Measurements from ENCODE around the gene ADM2.

DNA sequence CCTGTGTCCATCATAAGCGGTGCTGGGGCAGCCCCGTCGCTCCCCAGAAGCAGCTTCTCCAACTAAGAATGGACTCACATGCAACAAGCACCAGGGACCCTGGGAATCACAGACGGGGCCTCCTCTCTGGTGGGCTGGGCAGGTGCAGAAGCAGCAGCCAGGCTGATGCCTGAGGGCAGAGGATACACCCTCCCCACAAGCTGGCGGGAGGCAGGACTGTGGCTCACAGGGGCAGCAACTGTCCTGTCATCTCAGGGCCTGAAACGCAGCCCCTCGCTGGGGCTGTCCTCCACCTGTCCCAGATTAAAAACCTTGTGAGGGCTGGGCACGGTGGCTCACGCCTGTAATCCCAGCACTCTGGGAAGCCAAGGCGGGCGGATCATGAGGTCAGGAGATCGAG, 3.4 kb upstream of the ADM2 start:
- no peak for TF ChIP-seq CTCF (conservative IDR thresholded peaks at IDR 0.05)
- no peak for TF ChIP-seq EZH2 (IDR thresholded peaks at IDR 0.05; ENCODE audit: low read depth)
